ENCODE results near the gene COPRS. TPM values are rescaled to one million over a fixed set of nuclear protein-coding genes. Genes with fewer than 3 reads are reported as not detected.

COPRS gene
- total RNA-seq, 2 donors from 2014 or later = 74.5 to 157 TPM

GRCh38 chr17:31869031-31869430 is 10.0 kb upstream of the COPRS start:
- H3K36me3 ChIP-seq = peaks cover 47% of the 10 kb centered on the region

GRCh38 chr17:31859487-31860008 is 504 bp upstream of the COPRS start:
- no peak for TF ChIP-seq CTCF (IDR thresholded peaks at IDR 0.05)
- H3K9me3 ChIP-seq = no peaks in the 10 kb centered on the region
- H3K27me3 ChIP-seq (replicated peaks; ENCODE audit: insufficient read depth) = no peaks in the 10 kb centered on the region
- peaks cover 0 to 30% of the 10 kb centered on the region in 2 donors for H3K4me1 ChIP-seq (ENCODE audit: control insufficient read depth in 1 of 2, low read depth in 2 of 2)
- no peak for ATAC-seq (ENCODE audit: insufficient number of reproducible peaks, low FRiP score, low read depth)
- peak overlapping the region; percentile 71 for H3K4me3 ChIP-seq
- no peak for DNase-seq (ENCODE audit: low spot score)
- H3K36me3 ChIP-seq = peaks cover 9% of the 10 kb centered on the region
- no peak overlapping the region for H3K27ac ChIP-seq

More at GRCh38 chr17:31869031-31869430, 10.0 kb upstream of the COPRS start:
- Histone ChIP-seq H3K4me1 (ENCODE audit: control insufficient read depth in 1 of 2, low read depth in 2 of 2) (no peaks in the 10 kb centered on the region), H3K27ac (no peak overlapping the region), H3K4me3 (no peak overlapping the region), H3K27me3 (replicated peaks; ENCODE audit: insufficient read depth) (no peaks in the 10 kb centered on the region), H3K9me3 (no peaks in the 10 kb centered on the region)
- ATAC-seq (ENCODE audit: insufficient number of reproducible peaks, low FRiP score, low read depth) (no peak), DNase-seq (ENCODE audit: low spot score) (no peak)
- no peak for TF ChIP-seq CTCF (IDR thresholded peaks at IDR 0.05)

- H3K36me3 ChIP-seq = peaks cover 5% of the 10 kb centered on the region
- no peaks in the 10 kb centered on the region for H3K9me3 ChIP-seq
- H3K4me1 ChIP-seq (ENCODE audit: control insufficient read depth in 1 of 2, low read depth in 2 of 2) = peaks cover 0 to 42% of the 10 kb centered on the region in 2 donors
- no peak for ATAC-seq (ENCODE audit: insufficient number of reproducible peaks, low FRiP score, low read depth)
- no peak for DNase-seq (ENCODE audit: low spot score)
- H3K27ac ChIP-seq = peak overlapping the region; percentile 62 to 80
- H3K27me3 ChIP-seq (replicated peaks; ENCODE audit: insufficient read depth) = no peaks in the 10 kb centered on the region
- H3K4me3 ChIP-seq = peak overlapping the region; percentile 71
- TF ChIP-seq CTCF (IDR thresholded peaks at IDR 0.05) = no peak
These were observed 963 bp downstream of the COPRS start for GRCh38 chr17:31857920-31858641.

- Histone ChIP-seq H3K4me1 (ENCODE audit: control insufficient read depth in 1 of 2, low read depth in 2 of 2) (peaks cover 0 to 42% of the 10 kb centered on the region in 2 donors), H3K27me3 (replicated peaks; ENCODE audit: insufficient read depth) (no peaks in the 10 kb centered on the region), H3K36me3 (peaks cover 11% of the 10 kb centered on the region), H3K27ac (no peak overlapping the region), H3K4me3 (no peak overlapping the region), H3K9me3 (no peaks in the 10 kb centered on the region)
- ATAC-seq (ENCODE audit: insufficient number of reproducible peaks, low FRiP score, low read depth) (no peak), DNase-seq (ENCODE audit: low spot score) (no peak)
- TF ChIP-seq CTCF (IDR thresholded peaks at IDR 0.05) = no peak
These were observed 2.3 kb downstream of the COPRS start for GRCh38 chr17:31856750-31857149.

GRCh38 chr17:31854672-31855071 is 4.4 kb downstream of the COPRS start:
- Histone ChIP-seq H3K27ac (no peak overlapping the region), H3K36me3 (peaks cover 18% of the 10 kb centered on the region), H3K4me3 (no peak overlapping the region), H3K4me1 (ENCODE audit: control insufficient read depth in 1 of 2, low read depth in 2 of 2) (peaks cover 0 to 41% of the 10 kb centered on the region in 2 donors), H3K27me3 (replicated peaks; ENCODE audit: insufficient read depth) (no peaks in the 10 kb centered on the region), H3K9me3 (no peaks in the 10 kb centered on the region)
- ATAC-seq (ENCODE audit: insufficient number of reproducible peaks, low FRiP score, low read depth) (no peak), DNase-seq (ENCODE audit: low spot score) (no peak)
- TF ChIP-seq CTCF (IDR thresholded peaks at IDR 0.05) = no peak
